ENCODE measurements around the gene TWSG1.

TWSG1 gene

DNA sequence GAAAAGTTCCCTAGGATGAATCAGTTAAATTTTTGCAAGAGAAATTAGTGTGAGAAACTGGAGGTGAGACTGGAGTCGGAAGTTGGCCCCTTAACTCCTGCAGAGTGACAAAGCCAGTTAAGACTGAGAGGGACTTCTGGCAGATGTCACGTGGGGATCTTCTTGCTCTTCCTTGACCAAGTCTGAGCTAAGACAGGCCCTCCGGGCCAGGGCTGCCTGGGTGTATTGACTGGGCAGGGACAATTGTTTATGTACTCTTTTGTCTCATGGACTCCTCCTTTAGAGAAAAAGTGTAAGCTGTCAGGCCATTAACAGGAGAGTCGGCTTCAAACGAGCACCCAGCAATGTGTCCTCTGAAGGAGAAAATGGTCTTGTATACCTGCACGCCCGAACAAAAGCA lies 92.2 kb downstream of the TWSG1 start:
- TF ChIP-seq POLR2AphosphoS5 (IDR thresholded peaks at IDR 0.05; ENCODE audit: low read depth, low read length): no peak
- no peak for TF ChIP-seq REST (IDR thresholded peaks at IDR 0.05; ENCODE audit: insufficient read depth in 1 of 2, low read depth in 2 of 2, low read length in 2 of 2)
- no peak for TF ChIP-seq SIN3A (IDR thresholded peaks at IDR 0.05; ENCODE audit: borderline replicate concordance, insufficient read depth, low read length)
- no peak for TF ChIP-seq FOXP2 (optimal IDR thresholded peaks at IDR 0.05; ENCODE audit: borderline replicate concordance, extremely low read depth, extremely low read length, insufficient read depth)
- no peak for TF ChIP-seq TAF1 (IDR thresholded peaks at IDR 0.05; ENCODE audit: borderline replicate concordance, insufficient read depth, low read length)

- TF ChIP-seq SIN3A (IDR thresholded peaks at IDR 0.05; ENCODE audit: borderline replicate concordance, insufficient read depth, low read length) (no peak), POLR2AphosphoS5 (IDR thresholded peaks at IDR 0.05; ENCODE audit: low read depth, low read length) (no peak), REST (IDR thresholded peaks at IDR 0.05; ENCODE audit: insufficient read depth in 1 of 2, low read depth in 2 of 2, low read length in 2 of 2) (no peak), FOXP2 (optimal IDR thresholded peaks at IDR 0.05; ENCODE audit: borderline replicate concordance, extremely low read depth, extremely low read length, insufficient read depth) (no peak), TAF1 (IDR thresholded peaks at IDR 0.05; ENCODE audit: borderline replicate concordance, insufficient read depth, low read length) (no peak)
Measured at GRCh38 chr18:9428301-9428706, 93.7 kb downstream of the TWSG1 start.

- TF ChIP-seq SIN3A (IDR thresholded peaks at IDR 0.05; ENCODE audit: borderline replicate concordance, insufficient read depth, low read length) (no peak), POLR2AphosphoS5 (IDR thresholded peaks at IDR 0.05; ENCODE audit: low read depth, low read length) (no peak), FOXP2 (optimal IDR thresholded peaks at IDR 0.05; ENCODE audit: borderline replicate concordance, extremely low read depth, extremely low read length, insufficient read depth) (no peak), REST (IDR thresholded peaks at IDR 0.05; ENCODE audit: insufficient read depth in 1 of 2, low read depth in 2 of 2, low read length in 2 of 2) (no peak), TAF1 (IDR thresholded peaks at IDR 0.05; ENCODE audit: borderline replicate concordance, insufficient read depth, low read length) (no peak)
Measured at GRCh38 chr18:9428862-9429661, 94.5 kb downstream of the TWSG1 start.

DNA sequence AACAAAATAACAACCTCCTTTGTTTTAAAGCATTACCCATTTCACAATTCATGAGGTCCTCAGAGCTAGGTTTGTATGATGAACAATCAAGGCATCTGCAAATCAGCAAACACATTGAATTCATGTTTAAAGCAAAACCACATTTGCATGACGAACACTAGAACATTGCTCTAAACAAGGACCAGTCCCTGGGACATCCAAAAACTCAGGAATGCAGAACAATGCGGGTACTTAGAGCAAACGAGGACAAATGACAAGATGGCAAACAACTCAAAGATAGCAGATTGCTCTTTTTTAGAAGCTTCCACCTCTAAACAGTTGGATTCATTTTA lies 95.1 kb downstream of the TWSG1 start:
- no peak for TF ChIP-seq POLR2AphosphoS5 (IDR thresholded peaks at IDR 0.05; ENCODE audit: low read depth, low read length)
- no peak for TF ChIP-seq SIN3A (IDR thresholded peaks at IDR 0.05; ENCODE audit: borderline replicate concordance, insufficient read depth, low read length)
- TF ChIP-seq TAF1 (IDR thresholded peaks at IDR 0.05; ENCODE audit: borderline replicate concordance, insufficient read depth, low read length): no peak

DNA sequence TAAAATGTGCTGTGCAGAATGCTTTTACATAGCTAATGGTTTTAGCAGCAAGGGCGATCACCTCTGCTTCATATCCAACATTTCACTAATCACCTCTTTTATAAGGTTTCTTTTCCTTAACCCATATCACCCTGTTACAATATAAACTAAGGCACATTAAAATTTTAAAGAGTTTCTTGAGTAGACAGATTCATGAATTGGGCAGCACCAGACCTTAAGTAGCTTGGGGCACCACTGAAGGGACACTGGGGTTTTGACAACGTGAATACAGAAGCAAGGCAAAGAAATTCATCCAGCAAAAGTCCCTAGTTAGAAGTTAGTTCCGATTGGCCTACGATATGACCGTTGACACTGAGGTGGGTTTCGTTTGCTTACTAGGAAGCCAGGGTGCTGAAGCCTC lies 96.7 kb downstream of the TWSG1 start:
- no peak for TF ChIP-seq SIN3A (IDR thresholded peaks at IDR 0.05; ENCODE audit: borderline replicate concordance, insufficient read depth, low read length)
- no peak for TF ChIP-seq POLR2AphosphoS5 (IDR thresholded peaks at IDR 0.05; ENCODE audit: low read depth, low read length)
- TF ChIP-seq TAF1 (IDR thresholded peaks at IDR 0.05; ENCODE audit: borderline replicate concordance, insufficient read depth, low read length): no peak
- no peak for TF ChIP-seq REST (IDR thresholded peaks at IDR 0.05; ENCODE audit: insufficient read depth in 1 of 2, low read depth in 2 of 2, low read length in 2 of 2)
- no peak for TF ChIP-seq FOXP2 (optimal IDR thresholded peaks at IDR 0.05; ENCODE audit: borderline replicate concordance, extremely low read depth, extremely low read length, insufficient read depth)
